Measurements from ENCODE around the gene HLCS.

Gene HLCS

DNA sequence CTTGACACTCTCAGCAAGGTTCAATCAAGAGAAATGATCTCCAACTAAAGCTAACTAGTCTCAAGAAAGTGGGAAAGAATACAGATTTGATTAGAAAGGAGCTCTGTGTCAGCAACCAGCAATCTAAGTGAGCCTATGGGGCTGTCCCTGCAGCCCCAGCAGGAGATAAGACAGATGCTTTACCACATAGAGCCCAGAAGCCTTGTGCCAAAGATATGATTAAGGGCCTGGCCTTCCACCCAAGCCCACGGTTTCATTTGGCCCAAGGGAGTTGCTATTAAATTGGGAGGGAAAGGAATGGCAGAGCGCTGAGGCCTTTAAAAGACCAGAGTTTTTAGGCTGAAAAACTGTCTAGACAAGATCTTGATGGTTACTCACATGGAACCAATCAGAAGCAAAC, 74.8 kb downstream of the HLCS start:
- H3K79me2 ChIP-seq (ENCODE audit: insufficient read depth, low read length), result no peaks in the 10 kb centered on the region

DNA sequence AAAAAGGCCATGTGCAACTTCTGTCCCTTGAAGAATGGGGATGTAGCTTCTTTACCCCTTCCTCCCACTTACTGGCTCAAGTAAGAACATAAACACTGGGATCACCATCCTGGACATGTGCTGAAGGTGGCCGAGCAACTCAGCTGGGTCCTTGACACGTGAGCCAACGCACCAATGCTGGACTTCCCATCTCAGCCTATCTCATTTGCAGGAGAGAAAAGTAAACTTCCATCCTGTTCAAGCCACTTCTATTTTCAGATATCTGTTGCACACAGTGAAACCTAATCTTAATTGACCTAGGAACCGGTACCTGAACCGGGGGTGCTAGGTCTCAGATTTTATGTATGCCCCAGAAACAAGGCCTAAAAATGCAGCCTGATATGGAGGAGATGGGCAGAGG, 75.3 kb downstream of the HLCS start:
- Histone ChIP-seq H3K9ac (ENCODE audit: low read length) (no peak overlapping the region), H3K4me2 (ENCODE audit: low read depth, low read length, poor library complexity, severe bottlenecking) (no peak overlapping the region), H4K20me1 (ENCODE audit: low read depth, low read length) (no peaks in the 10 kb centered on the region), H3K27me3 (ENCODE audit: low read length) (no peaks in the 10 kb centered on the region), H3K4me3 (ENCODE audit: insufficient read depth, low read length, poor library complexity, severe bottlenecking) (no peak overlapping the region), H3K79me2 (ENCODE audit: insufficient read depth, low read length) (no peaks in the 10 kb centered on the region), H3F3A (ENCODE audit: insufficient read depth) (no peaks in the 10 kb centered on the region), H2AFZ (ENCODE audit: low read depth, low read length, severe bottlenecking) (no peak overlapping the region), H3K9me3 (ENCODE audit: insufficient read depth, low read length) (no peaks in the 10 kb centered on the region), H3K27ac (ENCODE audit: low read depth, low read length) (no peak overlapping the region), H3K36me3 (ENCODE audit: low read length) (no peaks in the 10 kb centered on the region), H3K9me2 (replicated peaks; ENCODE audit: insufficient read depth, low read length) (no peaks in the 10 kb centered on the region)
- TF ChIP-seq CTCF (IDR thresholded peaks at IDR 0.05; ENCODE audit: insufficient read depth, low read length, poor library complexity, severe bottlenecking) (no peak), EZH2phosphoT487 (conservative IDR thresholded peaks at IDR 0.05; ENCODE audit: low read length) (no peak)

More for the DNA sequence above, 74.8 kb downstream of the HLCS start:
- Histone ChIP-seq H3K27ac (ENCODE audit: low read depth, low read length) (no peak overlapping the region), H4K20me1 (ENCODE audit: low read depth, low read length) (no peaks in the 10 kb centered on the region), H3K4me3 (ENCODE audit: insufficient read depth, low read length, poor library complexity, severe bottlenecking) (no peak overlapping the region), H3K9ac (ENCODE audit: low read length) (no peak overlapping the region), H3K27me3 (ENCODE audit: low read length) (no peaks in the 10 kb centered on the region), H3K4me2 (ENCODE audit: low read depth, low read length, poor library complexity, severe bottlenecking) (no peak overlapping the region), H2AFZ (ENCODE audit: low read depth, low read length, severe bottlenecking) (no peak overlapping the region), H3K36me3 (ENCODE audit: low read length) (no peaks in the 10 kb centered on the region), H3K9me3 (ENCODE audit: insufficient read depth, low read length) (no peaks in the 10 kb centered on the region), H3F3A (ENCODE audit: insufficient read depth) (no peaks in the 10 kb centered on the region), H3K9me2 (replicated peaks; ENCODE audit: insufficient read depth, low read length) (no peaks in the 10 kb centered on the region)
- no peak for TF ChIP-seq EZH2phosphoT487 (conservative IDR thresholded peaks at IDR 0.05; ENCODE audit: low read length)
- no peak for TF ChIP-seq CTCF (IDR thresholded peaks at IDR 0.05; ENCODE audit: insufficient read depth, low read length, poor library complexity, severe bottlenecking)

DNA sequence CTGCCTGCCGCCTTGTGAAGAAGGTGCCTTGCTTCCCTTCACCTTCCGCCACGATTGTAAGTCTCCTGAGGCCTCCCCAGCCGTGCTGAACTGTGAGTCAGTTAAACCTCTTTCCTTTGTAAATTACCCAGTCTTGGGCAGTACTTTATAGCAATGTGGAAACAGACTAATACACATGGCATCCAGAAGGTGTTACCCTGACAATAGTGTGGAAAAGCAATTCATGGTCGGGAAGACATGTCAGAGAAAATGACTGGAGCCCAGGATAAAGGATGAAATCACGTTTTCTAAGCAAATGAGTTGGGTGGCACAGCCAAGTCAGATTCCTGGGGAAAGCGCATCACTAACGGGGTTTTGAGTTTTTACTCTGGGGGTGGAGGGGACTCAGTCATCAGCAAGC, 76.4 kb downstream of the HLCS start:
- Histone ChIP-seq H3F3A (ENCODE audit: insufficient read depth) (no peaks in the 10 kb centered on the region), H3K27me3 (ENCODE audit: low read length) (no peaks in the 10 kb centered on the region), H3K27ac (ENCODE audit: low read depth, low read length) (no peak overlapping the region), H3K9me3 (ENCODE audit: insufficient read depth, low read length) (no peaks in the 10 kb centered on the region), H3K36me3 (ENCODE audit: low read length) (no peaks in the 10 kb centered on the region), H3K4me3 (ENCODE audit: insufficient read depth, low read length, poor library complexity, severe bottlenecking) (no peak overlapping the region), H3K9ac (ENCODE audit: low read length) (no peak overlapping the region), H3K79me2 (ENCODE audit: insufficient read depth, low read length) (no peaks in the 10 kb centered on the region), H3K9me2 (replicated peaks; ENCODE audit: insufficient read depth, low read length) (no peaks in the 10 kb centered on the region), H4K20me1 (ENCODE audit: low read depth, low read length) (no peaks in the 10 kb centered on the region), H3K4me2 (ENCODE audit: low read depth, low read length, poor library complexity, severe bottlenecking) (no peak overlapping the region), H2AFZ (ENCODE audit: low read depth, low read length, severe bottlenecking) (no peak overlapping the region)
- TF ChIP-seq CTCF (IDR thresholded peaks at IDR 0.05; ENCODE audit: insufficient read depth, low read length, poor library complexity, severe bottlenecking) (no peak), EZH2phosphoT487 (conservative IDR thresholded peaks at IDR 0.05; ENCODE audit: low read length) (no peak)

Measured in SU-DHL-6 (cell line).